GM19324 (cell line): Measurements from ENCODE around the gene MMP17.
"Not testable (repeated sequence)": the region's sequence is repeated elsewhere in the genome, so short reads cannot be mapped to it uniquely, and the experiment has no call there.

ENCODE experiments used
- ATAC-seq: cut with Tn5 transposase; IDR thresholded peaks from one replicate; pipeline ENCODE4 v1.9.1; 2021; ENCODE audit warnings: mild to moderate bottlenecking, moderate library complexity; ENCODE audit not compliant: unreplicated experiment, low FRiP score

MMP17 gene

GRCh38 chr12:131799828-131800593, 28.2 kb upstream of the MMP17 start:
- no peak for ATAC-seq

- ATAC-seq, result no peak
Measured at GRCh38 chr12:131800594-131801135, 27.5 kb upstream of the MMP17 start.

- ATAC-seq, result no peak
Measured at GRCh38 chr12:131801254-131801866, 26.8 kb upstream of the MMP17 start.

GRCh38 chr12:131803961-131804521, 24.2 kb upstream of the MMP17 start:
- no peak for ATAC-seq

- no peak for ATAC-seq
Measured at GRCh38 chr12:131805421-131805820, 22.8 kb upstream of the MMP17 start.

- ATAC-seq, result no peak
Measured at GRCh38 chr12:131806674-131807073, 21.5 kb upstream of the MMP17 start.

GRCh38 chr12:131808744-131809371, 19.3 kb upstream of the MMP17 start:
- no peak for ATAC-seq

GRCh38 chr12:131809476-131810254, 18.5 kb upstream of the MMP17 start:
- ATAC-seq, result not testable (repeated sequence)

- ATAC-seq, result no peak
Measured at GRCh38 chr12:131810726-131811125, 17.5 kb upstream of the MMP17 start.

- ATAC-seq, result no peak
Measured at GRCh38 chr12:131815131-131815530, 13.1 kb upstream of the MMP17 start.

- ATAC-seq, result no peak
Measured at GRCh38 chr12:131816495-131816894, 11.7 kb upstream of the MMP17 start.

GRCh38 chr12:131817241-131817640, 11.0 kb upstream of the MMP17 start:
- no peak for ATAC-seq

- no peak for ATAC-seq
Measured at GRCh38 chr12:131818821-131819585, 9.2 kb upstream of the MMP17 start.

- no peak for ATAC-seq
Measured at GRCh38 chr12:131824450-131824849, 3.7 kb upstream of the MMP17 start.

- ATAC-seq, result no peak
Measured at GRCh38 chr12:131825146-131825892, 2.9 kb upstream of the MMP17 start.

- no peak for ATAC-seq
Measured at GRCh38 chr12:131826097-131826928, 1.9 kb upstream of the MMP17 start.

- no peak for ATAC-seq
Measured at GRCh38 chr12:131828671-131829355, 620 bp downstream of the MMP17 start.

- ATAC-seq, result no peak
Measured at GRCh38 chr12:131829356-131829747, 1.2 kb downstream of the MMP17 start.
